GM19193 (cell line): ENCODE data around the gene UBXN7.

Experiments
- POLR2A ChIP-seq: IDR thresholded peaks from 4 replicates; pipeline ENCODE4 v1.6.1; 2011; ENCODE audit not compliant: insufficient read depth, insufficient read length; ENCODE audit errors: extremely low read depth

UBXN7 gene

GRCh38 chr3:196360586-196360985, 71.6 kb downstream of the UBXN7 start:
- TF ChIP-seq POLR2A, result no peak

- no peak for TF ChIP-seq POLR2A
These were observed 74.3 kb downstream of the UBXN7 start for GRCh38 chr3:196357905-196358304.

GRCh38 chr3:196356556-196356955, 75.7 kb downstream of the UBXN7 start:
- TF ChIP-seq POLR2A, result no peak

- no peak for TF ChIP-seq POLR2A
These were observed 76.6 kb downstream of the UBXN7 start for GRCh38 chr3:196355668-196356067.

- no peak for TF ChIP-seq POLR2A
These were observed 78.1 kb downstream of the UBXN7 start for GRCh38 chr3:196354132-196354531.

GRCh38 chr3:196351541-196351940, 80.7 kb downstream of the UBXN7 start:
- no peak for TF ChIP-seq POLR2A

GRCh38 chr3:196350067-196350466, 82.2 kb downstream of the UBXN7 start:
- no peak for TF ChIP-seq POLR2A

- TF ChIP-seq POLR2A, result no peak
These were observed 83.5 kb downstream of the UBXN7 start for GRCh38 chr3:196348698-196349097.

- TF ChIP-seq POLR2A, result no peak
These were observed 87.6 kb downstream of the UBXN7 start for GRCh38 chr3:196344663-196345062.

GRCh38 chr3:196341137-196341536, 91.1 kb downstream of the UBXN7 start:
- TF ChIP-seq POLR2A, result no peak

GRCh38 chr3:196340466-196340865, 91.8 kb downstream of the UBXN7 start:
- TF ChIP-seq POLR2A, result no peak

- no peak for TF ChIP-seq POLR2A
These were observed 92.6 kb downstream of the UBXN7 start for GRCh38 chr3:196339493-196340254.

GRCh38 chr3:196339044-196339443, 93.2 kb downstream of the UBXN7 start:
- TF ChIP-seq POLR2A, result no peak

- TF ChIP-seq POLR2A, result no peak
These were observed 95.7 kb downstream of the UBXN7 start for GRCh38 chr3:196336319-196337145.

- no peak for TF ChIP-seq POLR2A
These were observed 96.7 kb downstream of the UBXN7 start for GRCh38 chr3:196335503-196335948.

- no peak for TF ChIP-seq POLR2A
These were observed 97.2 kb downstream of the UBXN7 start for GRCh38 chr3:196334982-196335381.
